T1000 (cell line): ENCODE measurements around the gene TYRP1.
"Not testable (repeated sequence)": the region's sequence is repeated elsewhere in the genome, so short reads cannot be mapped to it uniquely, and the experiment has no call there.

ENCODE experiments used
- DNase-seq: peaks from one replicate; lab custom pipeline; 2025; ENCODE audit warnings: mixed read lengths; lab: John Stamatoyannopoulos, UW

The TYRP1 gene

GRCh38 chr9:12693141-12693540 lies at the start of gene TYRP1:
TSS of gene TYRP1 (plus strand) at chr9:12693385. CDS start at chr9:12693997, 612 bp downstream.
- no peak for DNase-seq

GRCh38 chr9:12643686-12644085 lies 49.5 kb upstream of the TYRP1 start:
- DNase-seq: no peak

GRCh38 chr9:12648925-12649324 lies 44.3 kb upstream of the TYRP1 start:
- no peak for DNase-seq

- no peak for DNase-seq
These were observed 42.1 kb upstream of the TYRP1 start for GRCh38 chr9:12651125-12651524.

- DNase-seq: no peak
These were observed 40.2 kb upstream of the TYRP1 start for GRCh38 chr9:12652973-12653372.

GRCh38 chr9:12656803-12657202 lies 36.4 kb upstream of the TYRP1 start:
- DNase-seq: no peak

- no peak for DNase-seq
These were observed 36.0 kb upstream of the TYRP1 start for GRCh38 chr9:12657233-12657632.

- no peak for DNase-seq
These were observed 35.2 kb upstream of the TYRP1 start for GRCh38 chr9:12657998-12658397.

- DNase-seq: no peak
These were observed 34.5 kb upstream of the TYRP1 start for GRCh38 chr9:12658531-12659209.

- no peak for DNase-seq
These were observed 34.0 kb upstream of the TYRP1 start for GRCh38 chr9:12659220-12659619.

- DNase-seq: no peak
These were observed 26.4 kb upstream of the TYRP1 start for GRCh38 chr9:12666813-12667212.

- DNase-seq: no peak
These were observed 25.3 kb upstream of the TYRP1 start for GRCh38 chr9:12667892-12668291.

GRCh38 chr9:12670006-12670405 lies 23.2 kb upstream of the TYRP1 start:
- DNase-seq: no peak

GRCh38 chr9:12674961-12675360 lies 18.2 kb upstream of the TYRP1 start:
- DNase-seq: no peak

GRCh38 chr9:12677462-12678126 lies 15.6 kb upstream of the TYRP1 start:
- DNase-seq: not testable (repeated sequence)

GRCh38 chr9:12680341-12680740 lies 12.8 kb upstream of the TYRP1 start:
- no peak for DNase-seq

GRCh38 chr9:12680757-12681156 lies 12.4 kb upstream of the TYRP1 start:
- no peak for DNase-seq

- DNase-seq: no peak
These were observed 11.6 kb upstream of the TYRP1 start for GRCh38 chr9:12681620-12682019.

GRCh38 chr9:12684974-12685373 lies 8.2 kb upstream of the TYRP1 start:
- no peak for DNase-seq

- DNase-seq: no peak
These were observed 4.0 kb upstream of the TYRP1 start for GRCh38 chr9:12689233-12689632.

GRCh38 chr9:12694013-12694412 lies 828 bp downstream of the TYRP1 start:
- no peak for DNase-seq

GRCh38 chr9:12695474-12695873 lies 2.3 kb downstream of the TYRP1 start:
- DNase-seq: no peak

GRCh38 chr9:12696931-12697622 lies 3.9 kb downstream of the TYRP1 start:
- DNase-seq: no peak
